BLaER1 treated with 17β-estradiol and CSF1 and Interleukin-3, amounts not matched to agents 10 nM and 100 nM (cell line): Measurements from ENCODE around the gene CHMP4B.

ENCODE experiments used
- H3K27ac ChIP-seq, 11 experiments: shearing (Covaris generic); formaldehyde crosslinking; 2 replicates each; pipeline ENCODE4 v1.8.1; 2022
- H3K27me3 ChIP-seq, 11 experiments: shearing (Covaris generic); formaldehyde crosslinking; 2 replicates each; pipeline ENCODE4 v1.8.1; 2022
- H3K36me3 ChIP-seq, 11 experiments: shearing (Covaris generic); formaldehyde crosslinking; 2 replicates each; pipeline ENCODE4 v1.8.1; 2022
- H3K4me1 ChIP-seq, 10 experiments: shearing (Covaris generic); formaldehyde crosslinking; 2 replicates each; pipeline ENCODE4 v1.8.1; 2022
- H3K4me2 ChIP-seq, 11 experiments: shearing (Covaris generic); formaldehyde crosslinking; 2 replicates each; pipeline ENCODE4 v1.8.1; 2022
- H3K4me3 ChIP-seq, 10 experiments: shearing (Covaris generic); formaldehyde crosslinking; 2 replicates each; pipeline ENCODE4 v1.8.1; 2022
- H3K9ac ChIP-seq, 11 experiments: shearing (Covaris generic); formaldehyde crosslinking; 2 replicates each; pipeline ENCODE4 v1.8.1; 2022
- H3K9me3 ChIP-seq, 11 experiments: shearing (Covaris generic); formaldehyde crosslinking; replicated peaks in 1 of 11; 2 replicates each; pipeline ENCODE4 v1.8.1; 2022
- H4K20me1 ChIP-seq, 11 experiments: shearing (Covaris generic); formaldehyde crosslinking; 2 replicates each; pipeline ENCODE4 v1.8.1; 2022
- Cebpa-rat ChIP-seq, 11 experiments: shearing (Covaris generic); IDR thresholded peaks; 2 replicates each; pipeline ENCODE4 v1.8.1; 2022

Gene CHMP4B

DNA sequence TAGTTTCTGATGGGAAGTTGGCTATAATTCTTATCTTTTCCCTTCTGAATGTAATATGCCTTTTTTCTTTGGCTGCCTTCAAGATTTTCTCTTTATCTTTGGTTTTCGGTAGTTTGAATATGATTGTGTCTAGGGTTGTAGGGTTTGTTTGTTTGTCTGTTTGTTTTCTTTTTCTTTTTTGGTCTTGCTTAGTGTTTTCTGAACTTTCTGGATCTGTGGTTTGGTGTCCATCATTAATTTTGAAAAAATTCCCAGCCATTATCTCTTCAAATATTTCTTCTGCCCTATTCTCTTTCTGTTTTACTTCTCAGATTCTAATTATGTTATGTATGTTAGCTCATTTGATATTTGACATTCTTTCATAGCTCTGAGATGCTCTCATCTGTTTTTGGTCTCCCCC is 79.4 kb downstream of the CHMP4B start:
- peaks cover 0 to 14% (median 7%) of the 10 kb centered on the region in 10 experiments; a peak in 10 of 20 replicates for H3K4me1 ChIP-seq
- peaks cover 10 to 22% (median 20%) of the 10 kb centered on the region in 11 experiments; a peak in 21 of 22 replicates for H3K9me3 ChIP-seq
- H3K4me3 ChIP-seq, result no peak overlapping the region
- H4K20me1 ChIP-seq, result no peaks in the 10 kb centered on the region
- H3K27ac ChIP-seq, result no peak overlapping the region
- TF ChIP-seq Cebpa-rat (IDR thresholded peaks at IDR 0.05), result no peak
- H3K36me3 ChIP-seq, result no peaks in the 10 kb centered on the region
- no peak overlapping the region for H3K4me2 ChIP-seq
- H3K9ac ChIP-seq, result no peak overlapping the region
- no peaks in the 10 kb centered on the region for H3K27me3 ChIP-seq

DNA sequence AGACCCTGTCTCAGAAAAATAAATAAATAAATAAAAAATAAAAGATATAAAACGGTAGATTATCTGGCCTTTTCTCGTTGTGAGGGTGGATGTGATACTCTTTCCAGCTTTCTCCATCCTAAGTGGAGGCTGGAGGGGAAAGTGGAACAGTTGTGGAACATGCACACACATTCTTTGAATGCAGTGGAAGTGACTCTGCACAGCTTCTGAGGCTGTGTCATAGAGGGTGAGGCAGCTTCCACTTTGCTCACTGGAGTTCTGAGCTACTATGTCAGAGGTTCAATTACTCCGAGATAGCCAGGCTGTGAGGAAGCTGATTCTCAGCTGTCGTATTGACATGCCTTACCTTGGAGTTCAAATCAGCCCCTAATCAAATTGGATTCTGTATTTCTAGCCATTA is 82.2 kb downstream of the CHMP4B start:
- no peak for TF ChIP-seq Cebpa-rat (IDR thresholded peaks at IDR 0.05)
- H4K20me1 ChIP-seq, result no peaks in the 10 kb centered on the region
- H3K9me3 ChIP-seq, result peaks cover 10 to 22% (median 20%) of the 10 kb centered on the region in 11 experiments; a peak in 21 of 22 replicates
- no peak overlapping the region for H3K4me3 ChIP-seq
- H3K36me3 ChIP-seq, result no peaks in the 10 kb centered on the region
- H3K4me2 ChIP-seq, result no peak overlapping the region
- peaks cover 0 to 25% (median 11%) of the 10 kb centered on the region in 10 experiments; a peak in 12 of 20 replicates for H3K4me1 ChIP-seq
- no peak overlapping the region for H3K9ac ChIP-seq
- no peak overlapping the region for H3K27ac ChIP-seq
- no peaks in the 10 kb centered on the region for H3K27me3 ChIP-seq

DNA sequence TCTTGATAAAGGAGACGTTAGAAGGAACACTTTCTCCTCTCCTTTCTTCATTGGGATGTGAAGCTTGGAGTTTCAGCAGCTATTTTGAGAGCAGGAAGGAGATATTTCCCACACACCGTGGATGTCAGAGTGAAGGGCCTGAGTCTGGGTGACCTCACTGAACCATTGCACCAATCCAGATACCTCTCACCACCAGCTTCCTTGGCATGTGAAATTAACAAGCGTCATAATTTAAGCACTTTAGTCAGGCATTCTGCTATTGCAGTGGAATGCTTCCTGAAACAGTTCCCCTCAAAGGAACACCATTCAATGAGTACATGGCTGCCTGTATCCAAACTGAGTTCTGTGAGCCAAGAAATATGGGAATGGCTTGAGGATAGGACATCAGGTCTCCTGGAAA is 83.7 kb downstream of the CHMP4B start:
- TF ChIP-seq Cebpa-rat (IDR thresholded peaks at IDR 0.05), result no peak
- no peaks in the 10 kb centered on the region for H4K20me1 ChIP-seq
- no peaks in the 10 kb centered on the region for H3K36me3 ChIP-seq
- peaks cover 0 to 18% (median 6%) of the 10 kb centered on the region in 10 experiments; a peak in 9 of 20 replicates for H3K4me1 ChIP-seq
- H3K27me3 ChIP-seq, result no peaks in the 10 kb centered on the region
- peaks cover 10 to 22% (median 20%) of the 10 kb centered on the region in 11 experiments; a peak in 21 of 22 replicates for H3K9me3 ChIP-seq
- no peak overlapping the region for H3K9ac ChIP-seq
- H3K27ac ChIP-seq, result no peak overlapping the region
- H3K4me2 ChIP-seq, result peak overlapping the region in 3 of 11 experiments; percentile 2 to 27 (median 25); a peak in 3 of 22 replicates
- H3K4me3 ChIP-seq, result no peak overlapping the region

DNA sequence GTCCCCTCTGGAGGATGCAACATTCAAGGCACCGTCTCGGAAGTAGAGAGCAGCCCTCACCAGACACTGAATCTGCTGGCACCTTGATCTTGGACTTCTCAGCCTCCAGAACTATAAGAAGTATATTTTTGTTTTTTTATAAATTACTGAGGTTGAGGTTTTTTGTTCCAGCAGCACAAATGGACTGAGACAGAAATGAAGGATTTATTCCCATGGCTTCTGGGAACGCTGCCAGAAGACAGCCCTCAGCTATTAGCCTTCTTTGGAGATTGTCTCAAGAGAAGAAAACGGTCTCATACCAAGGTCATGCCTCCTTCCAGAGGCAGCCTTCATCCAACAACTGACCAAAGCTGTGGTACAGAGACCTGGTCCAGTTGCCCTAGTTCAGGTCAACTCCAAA is 85.4 kb downstream of the CHMP4B start:
- no peaks in the 10 kb centered on the region for H3K36me3 ChIP-seq
- H3K9ac ChIP-seq, result no peak overlapping the region
- peaks cover 0 to 18% (median 6%) of the 10 kb centered on the region in 10 experiments; a peak in 9 of 20 replicates for H3K4me1 ChIP-seq
- H3K4me2 ChIP-seq, result peak overlapping the region in 7 of 11 experiments; percentile 4 to 23 (median 20); a peak in 8 of 22 replicates
- no peaks in the 10 kb centered on the region for H3K27me3 ChIP-seq
- H3K9me3 ChIP-seq, result peaks cover 0 to 10% (median 7%) of the 10 kb centered on the region in 11 experiments; a peak in 10 of 22 replicates
- no peak overlapping the region for H3K27ac ChIP-seq
- TF ChIP-seq Cebpa-rat (IDR thresholded peaks at IDR 0.05), result no peak
- no peaks in the 10 kb centered on the region for H4K20me1 ChIP-seq
- H3K4me3 ChIP-seq, result no peak overlapping the region

DNA sequence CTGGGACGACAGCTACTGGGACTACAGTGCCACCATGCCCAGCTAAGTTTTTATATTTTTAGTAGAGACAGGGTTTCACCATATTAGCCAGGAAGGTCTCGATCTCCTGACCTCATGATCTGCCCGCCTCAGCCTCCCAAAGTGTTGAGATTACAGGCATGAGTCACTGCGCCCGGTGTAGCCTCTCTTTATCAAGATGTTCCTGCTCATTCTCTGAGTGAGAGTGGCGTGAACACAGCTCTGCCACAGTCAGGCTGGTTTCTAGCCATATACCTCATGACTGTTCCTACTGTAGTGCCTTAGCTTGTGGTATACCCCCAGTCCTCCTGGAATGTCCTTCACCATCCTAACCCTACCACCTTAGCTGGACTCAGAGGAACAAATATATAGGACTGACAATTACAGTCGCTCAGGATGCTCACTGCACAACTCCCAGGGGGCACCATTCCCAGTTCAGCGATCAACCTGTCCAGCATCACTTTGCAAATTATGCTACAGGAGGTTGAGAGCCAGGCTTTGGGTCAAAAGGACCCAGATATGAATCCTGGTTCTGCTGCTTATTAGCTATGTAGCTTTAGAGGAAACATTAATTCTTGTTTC is 86.3 kb downstream of the CHMP4B start:
- H3K9ac ChIP-seq, result no peak overlapping the region
- H3K4me3 ChIP-seq, result no peak overlapping the region
- H4K20me1 ChIP-seq, result no peaks in the 10 kb centered on the region
- H3K4me2 ChIP-seq, result peak overlapping the region in 6 of 11 experiments; percentile 4 to 23 (median 20); a peak in 6 of 22 replicates
- H3K4me1 ChIP-seq, result peaks cover 0 to 18% (median 6%) of the 10 kb centered on the region in 10 experiments; a peak in 9 of 20 replicates
- peaks cover 0 to 4% (median 1%) of the 10 kb centered on the region in 11 experiments; a peak in 9 of 22 replicates for H3K9me3 ChIP-seq
- H3K27me3 ChIP-seq, result no peaks in the 10 kb centered on the region
- no peak overlapping the region for H3K27ac ChIP-seq
- TF ChIP-seq Cebpa-rat (IDR thresholded peaks at IDR 0.05), result no peak
- no peaks in the 10 kb centered on the region for H3K36me3 ChIP-seq

DNA sequence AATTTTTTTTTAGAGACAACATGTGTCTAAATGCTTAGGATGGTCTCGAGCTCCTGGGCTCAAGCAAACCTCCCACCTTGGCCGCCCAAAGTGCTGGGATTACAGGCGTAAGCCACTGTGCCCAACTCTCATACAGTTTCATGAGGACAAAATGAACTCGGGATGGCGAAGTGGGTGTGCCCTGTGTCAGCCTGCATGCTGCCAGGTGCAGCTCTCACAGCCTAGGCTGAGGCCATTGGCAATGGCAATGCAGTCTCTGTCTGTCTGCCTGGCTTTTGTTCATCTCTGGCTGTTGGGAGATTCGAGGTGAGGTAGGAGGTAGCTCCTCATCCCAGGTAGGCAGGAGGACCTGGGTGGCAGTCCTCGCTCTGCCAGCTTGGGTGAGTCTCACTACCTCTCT is 88.0 kb downstream of the CHMP4B start:
- Histone ChIP-seq H3K4me1 (peaks cover 0 to 18% (median 6%) of the 10 kb centered on the region in 10 experiments; a peak in 9 of 20 replicates), H4K20me1 (no peaks in the 10 kb centered on the region)

DNA sequence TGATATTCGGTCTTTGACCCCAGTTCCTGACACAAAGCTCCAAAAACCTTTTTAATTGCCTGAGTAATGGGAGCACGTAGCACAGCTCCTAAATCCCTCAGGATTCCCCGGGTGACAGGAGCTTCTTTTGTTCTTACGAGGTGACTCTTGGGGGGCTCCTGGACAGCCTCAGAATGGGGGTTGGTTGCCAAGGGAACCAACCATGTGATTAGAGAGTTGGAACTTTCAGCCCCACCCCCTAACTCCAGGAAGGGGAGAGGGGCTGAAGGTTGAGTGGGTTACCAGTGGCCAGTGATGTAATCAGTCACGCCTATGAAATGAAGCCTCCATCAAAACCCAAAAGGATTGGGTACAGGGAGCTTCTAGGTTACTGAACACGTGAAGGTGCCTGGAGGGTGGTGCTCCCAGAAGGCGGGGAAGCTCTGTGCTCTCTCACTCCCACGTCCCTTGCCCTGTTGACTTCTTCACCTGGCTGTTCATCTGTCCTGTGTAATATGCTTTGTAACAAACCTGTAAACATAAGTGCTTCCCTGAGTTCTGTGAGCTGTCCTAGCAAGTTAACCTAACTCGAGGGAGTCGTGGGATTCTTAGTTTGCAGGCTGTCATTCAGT is 89.5 kb downstream of the CHMP4B start:
- Histone ChIP-seq H3K27me3 (no peaks in the 10 kb centered on the region), H3K36me3 (no peaks in the 10 kb centered on the region), H3K9me3 (no peaks in the 10 kb centered on the region), H3K4me3 (no peak overlapping the region), H3K27ac (no peak overlapping the region), H3K4me1 (peaks cover 0 to 11% (median 6%) of the 10 kb centered on the region in 10 experiments; a peak in 9 of 20 replicates), H3K9ac (no peak overlapping the region), H4K20me1 (no peaks in the 10 kb centered on the region), H3K4me2 (no peak overlapping the region)
- no peak for TF ChIP-seq Cebpa-rat (IDR thresholded peaks at IDR 0.05)

More for the DNA sequence above, 88.0 kb downstream of the CHMP4B start:
- no peaks in the 10 kb centered on the region for H3K36me3 ChIP-seq
- H3K4me3 ChIP-seq, result no peak overlapping the region
- H3K27ac ChIP-seq, result no peak overlapping the region
- H3K27me3 ChIP-seq, result no peaks in the 10 kb centered on the region
- no peaks in the 10 kb centered on the region for H3K9me3 ChIP-seq
- no peak overlapping the region for H3K9ac ChIP-seq
- TF ChIP-seq Cebpa-rat (IDR thresholded peaks at IDR 0.05), result no peak
- H3K4me2 ChIP-seq, result no peak overlapping the region

DNA sequence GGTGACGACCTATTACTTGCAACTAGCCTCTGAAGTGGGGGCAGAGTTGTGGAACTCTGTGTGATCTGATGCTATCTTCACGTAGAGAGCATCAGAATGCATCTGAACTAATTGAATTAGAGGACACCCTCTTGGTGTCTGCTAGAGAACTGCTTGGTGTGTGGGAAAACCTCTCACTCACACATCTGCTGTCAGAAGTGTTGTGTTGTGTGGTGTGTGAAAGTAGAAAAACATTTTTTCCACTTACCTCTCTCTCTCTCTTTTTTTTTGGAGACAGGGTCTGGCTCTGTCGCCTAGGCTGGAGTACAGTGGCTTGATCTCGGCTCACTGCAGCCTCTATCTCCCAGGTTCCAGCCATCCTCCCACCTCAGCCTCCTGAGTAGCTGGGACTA is 90.0 kb downstream of the CHMP4B start:
- Histone ChIP-seq H3K9me3 (no peaks in the 10 kb centered on the region), H3K27me3 (no peaks in the 10 kb centered on the region), H3K4me1 (peaks cover 0 to 11% (median 6%) of the 10 kb centered on the region in 10 experiments; a peak in 9 of 20 replicates), H3K9ac (no peak overlapping the region), H3K4me2 (no peak overlapping the region), H3K4me3 (no peak overlapping the region), H3K36me3 (no peaks in the 10 kb centered on the region), H3K27ac (no peak overlapping the region), H4K20me1 (no peaks in the 10 kb centered on the region)
- TF ChIP-seq Cebpa-rat (IDR thresholded peaks at IDR 0.05), result no peak

DNA sequence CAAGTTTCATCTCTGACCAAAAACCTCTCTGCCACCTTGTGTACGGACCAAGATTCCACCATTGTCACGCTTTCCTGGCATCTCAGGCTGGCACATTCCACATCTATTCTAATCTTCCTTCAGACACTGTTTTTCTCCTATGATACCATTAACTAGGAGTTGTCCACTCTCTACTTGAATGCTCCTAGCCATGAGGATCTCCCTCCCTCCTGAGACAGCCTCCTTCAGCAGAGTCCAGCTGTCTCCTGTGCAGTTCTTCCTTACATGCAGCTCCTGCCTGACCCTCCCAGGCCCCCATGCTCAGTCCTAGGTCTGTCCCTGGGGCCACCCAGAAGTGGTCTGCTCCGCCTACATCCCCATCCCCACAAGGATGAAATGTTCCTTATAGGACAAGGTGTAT is 90.9 kb downstream of the CHMP4B start:
- no peak for TF ChIP-seq Cebpa-rat (IDR thresholded peaks at IDR 0.05)

More for the DNA sequence above, 90.9 kb downstream of the CHMP4B start:
- Histone ChIP-seq H4K20me1 (no peaks in the 10 kb centered on the region), H3K9me3 (no peaks in the 10 kb centered on the region), H3K36me3 (no peaks in the 10 kb centered on the region), H3K4me2 (no peak overlapping the region), H3K27ac (no peak overlapping the region), H3K27me3 (no peaks in the 10 kb centered on the region), H3K9ac (no peak overlapping the region), H3K4me1 (peaks cover 0 to 6% (median under 1%) of the 10 kb centered on the region in 10 experiments; a peak in 9 of 20 replicates), H3K4me3 (no peak overlapping the region)
